Right lobe of liver (tissue), 6 donors: Measurements from ENCODE around the gene UBE3B. TPM values are rescaled to one million over a fixed set of nuclear protein-coding genes. Genes with fewer than 3 reads are reported as not detected.

Source experiments
- ATAC-seq, 4 donors: fragments of 200-7000 bp; cut with Tn5 transposase; one replicate each; pipeline ENCODE4 v1.9.1; 2020; ENCODE audit warnings: mild to moderate bottlenecking in 4 of 4, moderate library complexity in 4 of 4
- DNase-seq, 3 donors: peaks; one replicate each; pipeline ENCODE4 v3.0.0-alpha.2; 2020
- H3K27ac ChIP-seq, 3 donors: fragments of 200-600 bp; one replicate each; pipeline ENCODE4 v1.8.0; 2022
- H3K27me3 ChIP-seq, 2 donors: fragments of 200-600 bp; one replicate each; pipeline ENCODE4 v1.8.0; 2022
- H3K36me3 ChIP-seq, 4 donors: fragments of 200-600 bp; sonication (generic) in 1 of 4; one replicate each; pipeline versions ENCODE4 v1.5.1 to v1.8.0; 2017 to 2022; ENCODE audit warnings: control low read depth in 1 of 4
- H3K4me1 ChIP-seq, 4 donors: fragments of 200-600 bp; sonication (generic) in 1 of 4; one replicate each; pipeline versions ENCODE4 v1.5.1 to v1.8.0; 2017 to 2022; ENCODE audit warnings: control low read depth in 1 of 4
- H3K4me3 ChIP-seq, 3 donors: fragments of 200-600 bp; one replicate each; pipeline ENCODE4 v1.8.0; 2022
- H3K9me3 ChIP-seq, 4 donors: fragments of 200-600 bp; sonication (generic) in 1 of 4; one replicate each; pipeline versions ENCODE4 v1.5.1 to v1.8.0; 2017 to 2022; ENCODE audit warnings: control low read depth in 1 of 4
- POLR2A ChIP-seq: fragments of 450-650 bp; IDR thresholded peaks from one replicate; pipeline ENCODE4 v1.6.1; 2017; ENCODE audit warnings: antibody characterized with exemption, mild to moderate bottlenecking
- WGBS: methylation state at CpG from one replicate; pipeline ENCODE4 v1.1.6; 2018; ENCODE audit warnings: low coverage, low lambda C conversion rate; ENCODE audit not compliant: insufficient coverage; ENCODE audit errors: missing lambda C conversion rate; 5-methylcytosine and 5-hydroxymethylcytosine counted together
- intact Hi-C, 2 donors: fragments of 100-400 bp; cut with DNase I; formaldehyde crosslinking; loops; one replicate each; pipeline versions ENCODE4 v1.11.2 to v1.14.1; 2022
- total RNA-seq, 6 experiments: library from RNA; depleted of rRNA in 2 of 6; stranded (reverse); fragments of >200 nt in 2 of 6; fragmentation: NEBNext Ultra II Directional in 3 of 6; extraction: Animal tissue kit (Norgen Biotek cat#: 25700) in 3 of 6; gene quantifications; one replicate each; pipeline versions ENCODE4 v1.1.0 to v1.2.4, GENCODE V29; 2016 to 2023
- TF ChIP-seq, protein P1 (sequence below), 4 donors: fragments of 200-600 bp in 3 of 4; fragments of 450-650 bp in 1 of 4; IDR thresholded peaks; one replicate each; pipeline versions ENCODE4 v1.5.1 to v1.8.0; 2016 to 2022; ENCODE audit warnings: antibody characterized with exemption in 4 of 4, mild to moderate bottlenecking in 2 of 4
- donor health status: DM: no; HTN: yes; CAD: no.
- donor health status: DM: no; HTN: no; CAD: no.
- donor health status: DM: no; HTN: no; CAD: no.
- donor health status: DM: no; HTN: yes; CAD: no.
- donor health status: DM: no; HTN: yes; CAD: no.

The UBE3B gene
- total RNA-seq, 6 experiments from 2014 or later, result 15.3 to 31.8 (median 22.5) TPM

- 100% methylated on average over 4 of the region's 16 CpGs for WGBS
- H3K9me3 ChIP-seq, result no peaks in the 10 kb centered on the region
- intact Hi-C loops, result no loop called here
- H3K4me1 ChIP-seq, result peaks cover 0 to 3% (median 0%) of the 10 kb centered on the region in 4 donors
- ATAC-seq, result no peak
- H3K27ac ChIP-seq, result no peak overlapping the region
- no peaks in the 10 kb centered on the region for H3K36me3 ChIP-seq
- no peaks in the 10 kb centered on the region for H3K27me3 ChIP-seq
- no peak for DNase-seq
- TF ChIP-seq POLR2A, result no peak
- TF ChIP-seq, protein P1, sequence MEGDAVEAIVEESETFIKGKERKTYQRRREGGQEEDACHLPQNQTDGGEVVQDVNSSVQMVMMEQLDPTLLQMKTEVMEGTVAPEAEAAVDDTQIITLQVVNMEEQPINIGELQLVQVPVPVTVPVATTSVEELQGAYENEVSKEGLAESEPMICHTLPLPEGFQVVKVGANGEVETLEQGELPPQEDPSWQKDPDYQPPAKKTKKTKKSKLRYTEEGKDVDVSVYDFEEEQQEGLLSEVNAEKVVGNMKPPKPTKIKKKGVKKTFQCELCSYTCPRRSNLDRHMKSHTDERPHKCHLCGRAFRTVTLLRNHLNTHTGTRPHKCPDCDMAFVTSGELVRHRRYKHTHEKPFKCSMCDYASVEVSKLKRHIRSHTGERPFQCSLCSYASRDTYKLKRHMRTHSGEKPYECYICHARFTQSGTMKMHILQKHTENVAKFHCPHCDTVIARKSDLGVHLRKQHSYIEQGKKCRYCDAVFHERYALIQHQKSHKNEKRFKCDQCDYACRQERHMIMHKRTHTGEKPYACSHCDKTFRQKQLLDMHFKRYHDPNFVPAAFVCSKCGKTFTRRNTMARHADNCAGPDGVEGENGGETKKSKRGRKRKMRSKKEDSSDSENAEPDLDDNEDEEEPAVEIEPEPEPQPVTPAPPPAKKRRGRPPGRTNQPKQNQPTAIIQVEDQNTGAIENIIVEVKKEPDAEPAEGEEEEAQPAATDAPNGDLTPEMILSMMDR (IDR thresholded peaks at IDR 0.05), result no peak
- no peak overlapping the region for H3K4me3 ChIP-seq
Observed at GRCh38 chr12:109540526-109541412, 63.3 kb downstream of the UBE3B start.

- Histone ChIP-seq H3K36me3 (no peaks in the 10 kb centered on the region), H3K9me3 (no peaks in the 10 kb centered on the region), H3K27me3 (no peaks in the 10 kb centered on the region), H3K27ac (no peak overlapping the region), H3K4me3 (no peak overlapping the region), H3K4me1 (peaks cover 0 to 3% (median 0%) of the 10 kb centered on the region in 4 donors)
- ATAC-seq, result no peak
- intact Hi-C loops, result no loop called here
- TF ChIP-seq, protein P1 (IDR thresholded peaks at IDR 0.05), result no peak
- TF ChIP-seq POLR2A, result no peak
- DNase-seq, result no peak
- no CpG with 5 or more reads among the region's 4 CpGs for WGBS
Observed at GRCh38 chr12:109541413-109541726, 63.9 kb downstream of the UBE3B start.

DNA sequence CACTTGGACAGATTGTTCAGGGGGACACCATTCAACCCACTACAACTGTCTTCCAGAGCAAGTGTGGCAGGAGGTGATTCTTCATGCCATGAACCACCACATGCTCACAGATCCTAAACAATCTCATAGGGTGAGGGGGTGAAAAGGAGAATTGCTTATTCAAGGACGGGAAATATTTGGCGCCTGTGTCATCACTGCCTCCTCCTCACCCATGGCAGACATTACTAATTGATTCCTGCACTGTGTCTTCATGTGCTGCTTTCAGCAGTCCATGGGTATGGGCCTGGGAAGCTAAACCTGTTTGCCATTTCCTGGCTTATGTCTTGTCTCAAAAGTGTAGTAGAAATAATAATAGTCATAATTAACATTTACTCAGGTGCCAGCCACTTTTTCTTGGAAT, 64.6 kb downstream of the UBE3B start:
- 100% methylated on average over 2 of the region's 2 CpGs for WGBS
- Histone ChIP-seq H3K4me3 (no peak overlapping the region), H3K9me3 (no peaks in the 10 kb centered on the region), H3K27me3 (no peaks in the 10 kb centered on the region), H3K4me1 (peaks cover 0 to 3% (median 0%) of the 10 kb centered on the region in 4 donors), H3K27ac (no peak overlapping the region), H3K36me3 (no peaks in the 10 kb centered on the region)
- no peak for TF ChIP-seq POLR2A
- TF ChIP-seq, protein P1 (IDR thresholded peaks at IDR 0.05), result no peak
- DNase-seq (no peak), ATAC-seq (no peak)
- intact Hi-C loops, result no loop called here

GRCh38 chr12:109542876-109543275, 65.4 kb downstream of the UBE3B start:
- Histone ChIP-seq H3K9me3 (no peaks in the 10 kb centered on the region), H3K4me3 (no peak overlapping the region), H3K4me1 (peaks cover 0 to 3% (median 0%) of the 10 kb centered on the region in 4 donors), H3K27me3 (no peaks in the 10 kb centered on the region), H3K27ac (no peak overlapping the region), H3K36me3 (no peaks in the 10 kb centered on the region)
- intact Hi-C loops, result no loop called here
- TF ChIP-seq, protein P1 (IDR thresholded peaks at IDR 0.05), result no peak
- no peak for TF ChIP-seq POLR2A
- no peak for DNase-seq
- whole genome bisulfite sequencing, result 83% methylated on average over 5 of the region's 6 CpGs
- ATAC-seq, result no peak
